ENCODE measurements around the gene RBM17. TPM values are rescaled to one million over a fixed set of nuclear protein-coding genes. Genes with fewer than 3 reads are reported as not detected.

The RBM17 gene
- total and polyA plus RNA-seq, 2 of the 4 experiments (the other 2 are of a cell fraction) = 24.6 to 56.7 TPM

DNA sequence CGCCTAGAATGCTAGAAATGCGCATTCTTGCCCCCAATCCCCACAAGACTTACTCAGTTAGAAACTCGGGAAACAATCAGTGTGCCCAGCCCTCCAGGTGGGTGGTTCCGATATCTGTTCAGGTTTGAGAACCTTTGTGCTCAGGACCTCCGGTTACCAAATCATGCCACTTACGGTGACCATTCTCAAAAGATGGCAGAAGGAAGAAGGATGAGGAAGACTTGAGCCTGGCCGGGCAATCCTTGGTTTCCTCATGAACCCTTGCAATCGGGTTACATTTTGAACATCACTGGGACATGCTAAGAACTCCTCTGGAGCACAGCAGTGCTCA, 52.1 kb downstream of the RBM17 start:
- dilution Hi-C loops (cut with HindIII; ENCODE audit: low sequenced_read_pairs, unreplicated experiment) = no loop called here
- 100% methylated on average over 2 of the region's 8 CpGs; no CpG with 5 or more reads in 1 of the 2 experiments for WGBS, 2 experiments (ENCODE audit: extremely low coverage in 2 of 2, insufficient read length in 1 of 2)
- peak overlapping the region; percentile 85 for H2BK120ac ChIP-seq (ENCODE audit: low read depth, low read length)
- ATAC-seq (ENCODE audit: low read depth) (no peak), DNase-seq (no peak)
- H4K5ac ChIP-seq (ENCODE audit: low read depth, low read length) = no peak overlapping the region
- peaks cover 5% of the 10 kb centered on the region for H4K20me1 ChIP-seq (ENCODE audit: insufficient read depth, low read length)
- ChIA-PET CTCF (no interaction called here), POLR2A (ENCODE audit: unreplicated experiment) (no interaction called here)
- H2BK20ac ChIP-seq (ENCODE audit: low read depth, low read length) = peak overlapping the region; percentile 81
- H3K79me1 ChIP-seq (ENCODE audit: low read depth in 1 of 2, low read length in 2 of 2) = peaks cover 0 to 27% of the 10 kb centered on the region in 2 experiments; a peak in 3 of 4 replicates
- peak overlapping the region; percentile 64; the same call in 2 of the 3 replicates for H2BK15ac ChIP-seq (ENCODE audit: low read depth, low read length)
- H2AK9ac ChIP-seq (replicated peaks; ENCODE audit: low read depth, low read length, poor library complexity) = no peak overlapping the region
- H3K56ac ChIP-seq (ENCODE audit: extremely low read depth, insufficient read depth, low read length) = no peak overlapping the region
- peak overlapping the region; percentile 30 for H3K27ac ChIP-seq (ENCODE audit: insufficient read depth, low read length)
- H3K18ac ChIP-seq (ENCODE audit: low read depth, low read length) = no peak overlapping the region
- BruUV-seq (replicated peaks) = no TSS peak
- peak overlapping the region; percentile 89 for H2AFZ ChIP-seq (replicated peaks; ENCODE audit: low read length, poor library complexity)
- peak overlapping the region; percentile 87 for H3K4me2 ChIP-seq (ENCODE audit: low read depth, low read length)
- H2AK5ac ChIP-seq (ENCODE audit: low read depth, low read length) = peak overlapping the region; percentile 87
- no peaks in the 10 kb centered on the region for H3K36me3 ChIP-seq (ENCODE audit: control insufficient read depth, insufficient read depth, low read length)
- in situ Hi-C loops (cut with MboI; ENCODE audit: low sequenced_read_pairs) = loop anchor here (25.0 kb wide), 1 partner anchor 621 kb away; no protein-coding TSS in a partner anchor
- H3K4me1 ChIP-seq (ENCODE audit: control insufficient read depth, insufficient read depth, low read length) = peaks cover 24% of the 10 kb centered on the region
- peak overlapping the region; percentile 6; the same call in 1 of the 2 replicates for H3K9ac ChIP-seq (ENCODE audit: low read depth, low read length)
- H3K14ac ChIP-seq (replicated peaks; ENCODE audit: low read depth, low read length) = peak overlapping the region; percentile 34; the same call in 1 of the 2 replicates
- intact Hi-C loops (cut with micrococcal nuclease) = no loop called here
- H3K23ac ChIP-seq (ENCODE audit: low read depth, low read length) = peak overlapping the region; percentile 18; the same call in 1 of the 2 replicates
- H3K4ac ChIP-seq (ENCODE audit: low read depth, low read length) = peak overlapping the region; percentile 71
- H3K27me3 ChIP-seq (ENCODE audit: control insufficient read depth, insufficient read depth, low read length) = no peaks in the 10 kb centered on the region
- H3K9me3 ChIP-seq (ENCODE audit: control insufficient read depth, insufficient read depth, low read length) = no peaks in the 10 kb centered on the region
- TF ChIP-seq CHD1 (IDR thresholded peaks at IDR 0.05; ENCODE audit: low read depth, low read length) (no peak), RCOR1 (IDR thresholded peaks at IDR 0.05; ENCODE audit: insufficient replicate concordance, low read length) (no peak), SMC3 (IDR thresholded peaks at IDR 0.05; ENCODE audit: low read depth, low read length) (no peak), CEBPB (IDR thresholded peaks at IDR 0.05; ENCODE audit: low read depth, low read length) (no peak), NFE2L2 (IDR thresholded peaks at IDR 0.05; ENCODE audit: low read depth, low read length) (no peak), MAFK (IDR thresholded peaks at IDR 0.05; ENCODE audit: low read depth, low read length) (no peak), RAD21 (IDR thresholded peaks at IDR 0.05; ENCODE audit: low read length) (no peak), RFX5 (IDR thresholded peaks at IDR 0.05; ENCODE audit: low read depth, low read length) (no peak), POLR2A (IDR thresholded peaks at IDR 0.05; ENCODE audit: low read depth, low read length) (no peak), BHLHE40 (IDR thresholded peaks at IDR 0.05; ENCODE audit: low read depth, low read length) (no peak), FOS (IDR thresholded peaks at IDR 0.05; ENCODE audit: low read depth, low read length) (no peak), MXI1 (IDR thresholded peaks at IDR 0.05; ENCODE audit: borderline replicate concordance, low read depth, low read length) (no peak), MAZ (IDR thresholded peaks at IDR 0.05; ENCODE audit: borderline replicate concordance, low read depth, low read length) (no peak)
- TF ChIP-seq, protein P1, sequence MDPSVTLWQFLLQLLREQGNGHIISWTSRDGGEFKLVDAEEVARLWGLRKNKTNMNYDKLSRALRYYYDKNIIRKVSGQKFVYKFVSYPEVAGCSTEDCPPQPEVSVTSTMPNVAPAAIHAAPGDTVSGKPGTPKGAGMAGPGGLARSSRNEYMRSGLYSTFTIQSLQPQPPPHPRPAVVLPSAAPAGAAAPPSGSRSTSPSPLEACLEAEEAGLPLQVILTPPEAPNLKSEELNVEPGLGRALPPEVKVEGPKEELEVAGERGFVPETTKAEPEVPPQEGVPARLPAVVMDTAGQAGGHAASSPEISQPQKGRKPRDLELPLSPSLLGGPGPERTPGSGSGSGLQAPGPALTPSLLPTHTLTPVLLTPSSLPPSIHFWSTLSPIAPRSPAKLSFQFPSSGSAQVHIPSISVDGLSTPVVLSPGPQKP (IDR thresholded peaks at IDR 0.05; ENCODE audit: borderline replicate concordance, low read depth, low read length) = no peak
- TF ChIP-seq, protein P2, sequence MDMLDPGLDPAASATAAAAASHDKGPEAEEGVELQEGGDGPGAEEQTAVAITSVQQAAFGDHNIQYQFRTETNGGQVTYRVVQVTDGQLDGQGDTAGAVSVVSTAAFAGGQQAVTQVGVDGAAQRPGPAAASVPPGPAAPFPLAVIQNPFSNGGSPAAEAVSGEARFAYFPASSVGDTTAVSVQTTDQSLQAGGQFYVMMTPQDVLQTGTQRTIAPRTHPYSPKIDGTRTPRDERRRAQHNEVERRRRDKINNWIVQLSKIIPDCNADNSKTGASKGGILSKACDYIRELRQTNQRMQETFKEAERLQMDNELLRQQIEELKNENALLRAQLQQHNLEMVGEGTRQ (IDR thresholded peaks at IDR 0.05; ENCODE audit: low read depth, low read length) = no peak
- TF ChIP-seq, protein P3, sequence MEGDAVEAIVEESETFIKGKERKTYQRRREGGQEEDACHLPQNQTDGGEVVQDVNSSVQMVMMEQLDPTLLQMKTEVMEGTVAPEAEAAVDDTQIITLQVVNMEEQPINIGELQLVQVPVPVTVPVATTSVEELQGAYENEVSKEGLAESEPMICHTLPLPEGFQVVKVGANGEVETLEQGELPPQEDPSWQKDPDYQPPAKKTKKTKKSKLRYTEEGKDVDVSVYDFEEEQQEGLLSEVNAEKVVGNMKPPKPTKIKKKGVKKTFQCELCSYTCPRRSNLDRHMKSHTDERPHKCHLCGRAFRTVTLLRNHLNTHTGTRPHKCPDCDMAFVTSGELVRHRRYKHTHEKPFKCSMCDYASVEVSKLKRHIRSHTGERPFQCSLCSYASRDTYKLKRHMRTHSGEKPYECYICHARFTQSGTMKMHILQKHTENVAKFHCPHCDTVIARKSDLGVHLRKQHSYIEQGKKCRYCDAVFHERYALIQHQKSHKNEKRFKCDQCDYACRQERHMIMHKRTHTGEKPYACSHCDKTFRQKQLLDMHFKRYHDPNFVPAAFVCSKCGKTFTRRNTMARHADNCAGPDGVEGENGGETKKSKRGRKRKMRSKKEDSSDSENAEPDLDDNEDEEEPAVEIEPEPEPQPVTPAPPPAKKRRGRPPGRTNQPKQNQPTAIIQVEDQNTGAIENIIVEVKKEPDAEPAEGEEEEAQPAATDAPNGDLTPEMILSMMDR (conservative IDR thresholded peaks at IDR 0.05; ENCODE audit: low read depth, low read length) = no peak
- H4K91ac ChIP-seq (ENCODE audit: insufficient read depth, low read depth, low read length) = peak overlapping the region; percentile 71
- peak overlapping the region; percentile 85 for H2BK5ac ChIP-seq (ENCODE audit: low read depth, low read length, poor library complexity, severe bottlenecking)
- peak overlapping the region; percentile 54; the same call in 1 of the 2 replicates for H3K4me3 ChIP-seq (ENCODE audit: insufficient read depth, low read depth, low read length)
- peaks cover 15% of the 10 kb centered on the region for H3K9me1 ChIP-seq (ENCODE audit: insufficient read depth, low read length)
- peak overlapping the region in 1 of 2 experiments; percentile 3; a peak in 1 of 4 replicates for H4K8ac ChIP-seq (ENCODE audit: low read depth in 2 of 2, low read length in 2 of 2)

Data from IMR-90 (cell line).